Adrenal gland (tissue), 5 donors: ENCODE data around the gene NDUFS8.

Experiments
- CTCF ChIP-seq, 6 experiments: fragments of 450-650 bp in 4 of 6; fragments of 200-600 bp in 2 of 6; sonication (generic) in 1 of 6; IDR thresholded peaks; 1 replicate in 5 of 6; 2 replicates in 1 of 6; pipeline versions ENCODE4 v1.5.1 to v1.8.0; 2016 to 2021; ENCODE audit warnings: antibody characterized with exemption in 6 of 6, mild to moderate bottlenecking in 2 of 6, moderate library complexity in 1 of 6
- POLR2A ChIP-seq, 2 donors: fragments of 450-650 bp; IDR thresholded peaks; one replicate each; pipeline ENCODE4 v1.6.1; 2017; ENCODE audit warnings: antibody characterized with exemption in 2 of 2, mild to moderate bottlenecking in 2 of 2, moderate library complexity in 1 of 2
- donor health status: DM: no; HTN: no; CAD: no.

GRCh38 chr11:68039526-68040086 is 9.1 kb downstream of the NDUFS8 start:
- TF ChIP-seq CTCF (IDR thresholded peaks at IDR 0.05) (no peak), POLR2A (IDR thresholded peaks at IDR 0.05) (no peak)
